Measurements from ENCODE around the gene KMT5C.
A peak's percentile ranks its signal among the peaks of the same experiment; 100 is the strongest.
"Not testable (repeated sequence)": the region's sequence is repeated elsewhere in the genome, so short reads cannot be mapped to it uniquely, and the experiment has no call there.

KMT5C gene

GRCh38 chr19:55319785-55320184 is 19.9 kb upstream of the KMT5C start:
- DNase-seq (ENCODE audit: low spot score), result peak; percentile 80

- no peak for DNase-seq (ENCODE audit: low spot score)
Measured at GRCh38 chr19:55320844-55321419, 18.7 kb upstream of the KMT5C start.

GRCh38 chr19:55321466-55322137 is 18.1 kb upstream of the KMT5C start:
- no peak for DNase-seq (ENCODE audit: low spot score)

- no peak for DNase-seq (ENCODE audit: low spot score)
Measured at GRCh38 chr19:55322204-55322885, 17.3 kb upstream of the KMT5C start.

GRCh38 chr19:55324662-55325061 is 15.0 kb upstream of the KMT5C start:
- DNase-seq (ENCODE audit: low spot score), result no peak

GRCh38 chr19:55325172-55325571 is 14.5 kb upstream of the KMT5C start, which contains the start of gene TMEM150B:
Gene TMEM150B (minus strand): TSS chr19:55325341. CDS start chr19:55321036, 4,305 bp downstream.
- DNase-seq (ENCODE audit: low spot score), result no peak

- DNase-seq (ENCODE audit: low spot score), result not testable (repeated sequence)
Measured at GRCh38 chr19:55328774-55329318, 10.8 kb upstream of the KMT5C start.

- not testable (repeated sequence) for DNase-seq (ENCODE audit: low spot score)
Measured at GRCh38 chr19:55329791-55330190, 9.9 kb upstream of the KMT5C start.

- DNase-seq (ENCODE audit: low spot score), result no peak
Measured at GRCh38 chr19:55333870-55334269, 5.8 kb upstream of the KMT5C start.

GRCh38 chr19:55336101-55336500 is 3.6 kb upstream of the KMT5C start:
- DNase-seq (ENCODE audit: low spot score), result no peak

GRCh38 chr19:55339889-55340783 is 460 bp downstream of the KMT5C start:
- no peak for DNase-seq (ENCODE audit: low spot score)

GRCh38 chr19:55340784-55341147 is 1.1 kb downstream of the KMT5C start:
- DNase-seq (ENCODE audit: low spot score), result peak; percentile 69

GRCh38 chr19:55341171-55341588 is 1.5 kb downstream of the KMT5C start:
- DNase-seq (ENCODE audit: low spot score), result peak; percentile 91

- DNase-seq (ENCODE audit: low spot score), result no peak
Measured at GRCh38 chr19:55341595-55342531, 2.2 kb downstream of the KMT5C start.

GRCh38 chr19:55344444-55344843 is 4.8 kb downstream of the KMT5C start:
- no peak for DNase-seq (ENCODE audit: low spot score)

- DNase-seq (ENCODE audit: low spot score), result no peak
Measured at GRCh38 chr19:55345101-55345817, 5.6 kb downstream of the KMT5C start.

- no peak for DNase-seq (ENCODE audit: low spot score)
Measured at GRCh38 chr19:55345818-55346724, 6.4 kb downstream of the KMT5C start.

GRCh38 chr19:55346725-55347441 is 7.2 kb downstream of the KMT5C start:
- no peak for DNase-seq (ENCODE audit: low spot score)

All from D341Med (cell line).